HT-29 (cell line): Measurements from ENCODE around the gene TSPAN33. TPM values are rescaled to one million over a fixed set of nuclear protein-coding genes. Genes with fewer than 3 reads are reported as not detected.
A peak's percentile ranks its signal among the peaks of the same experiment; 100 is the strongest.

Experiments used
- DNase-seq: peaks from one replicate; pipeline ENCODE4 v3.0.0-alpha.2; 2015; ENCODE audit warnings: low spot score
- total RNA-seq: library from RNA; depleted of rRNA; stranded (reverse); fragments of >200 nt; shearing (Covaris generic); gene quantifications from 2 replicates; pipeline ENCODE4 v1.2.3, GENCODE V29; 2014

Gene TSPAN33
- total RNA-seq, 1 experiment from 2014 or later, result 0.89 TPM

GRCh38 chr7:129134356-129134987 lies 10.0 kb upstream of the TSPAN33 start:
- no peak for DNase-seq

- no peak for DNase-seq
These were observed 7.4 kb upstream of the TSPAN33 start for GRCh38 chr7:129136887-129137642.

DNA sequence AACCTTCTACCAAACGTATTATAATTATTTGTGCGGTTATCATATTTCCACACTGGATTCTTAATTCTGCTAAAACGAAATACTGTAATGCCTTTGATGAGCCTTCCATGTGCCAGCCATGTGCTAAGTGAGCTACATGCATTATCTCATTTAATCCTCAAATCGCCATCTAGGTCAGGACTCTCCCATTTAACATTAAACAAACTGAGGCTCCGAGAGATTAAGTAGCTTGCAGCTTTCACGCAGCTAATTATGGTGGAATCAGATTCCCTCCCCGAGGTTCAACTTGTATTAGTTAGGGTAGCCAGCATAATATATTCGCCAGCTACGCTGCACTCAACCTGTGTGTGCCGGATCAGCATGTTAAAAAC lies 798 bp upstream of the TSPAN33 start:
- DNase-seq, result no peak

- no peak for DNase-seq
These were observed 544 bp downstream of the TSPAN33 start for GRCh38 chr7:129144834-129145668.

GRCh38 chr7:129146237-129146979 lies 1.9 kb downstream of the TSPAN33 start:
- DNase-seq, result no peak

- DNase-seq, result no peak
These were observed 3.2 kb downstream of the TSPAN33 start for GRCh38 chr7:129147731-129148130.

- no peak for DNase-seq
These were observed 5.0 kb downstream of the TSPAN33 start for GRCh38 chr7:129149511-129149910.

DNA sequence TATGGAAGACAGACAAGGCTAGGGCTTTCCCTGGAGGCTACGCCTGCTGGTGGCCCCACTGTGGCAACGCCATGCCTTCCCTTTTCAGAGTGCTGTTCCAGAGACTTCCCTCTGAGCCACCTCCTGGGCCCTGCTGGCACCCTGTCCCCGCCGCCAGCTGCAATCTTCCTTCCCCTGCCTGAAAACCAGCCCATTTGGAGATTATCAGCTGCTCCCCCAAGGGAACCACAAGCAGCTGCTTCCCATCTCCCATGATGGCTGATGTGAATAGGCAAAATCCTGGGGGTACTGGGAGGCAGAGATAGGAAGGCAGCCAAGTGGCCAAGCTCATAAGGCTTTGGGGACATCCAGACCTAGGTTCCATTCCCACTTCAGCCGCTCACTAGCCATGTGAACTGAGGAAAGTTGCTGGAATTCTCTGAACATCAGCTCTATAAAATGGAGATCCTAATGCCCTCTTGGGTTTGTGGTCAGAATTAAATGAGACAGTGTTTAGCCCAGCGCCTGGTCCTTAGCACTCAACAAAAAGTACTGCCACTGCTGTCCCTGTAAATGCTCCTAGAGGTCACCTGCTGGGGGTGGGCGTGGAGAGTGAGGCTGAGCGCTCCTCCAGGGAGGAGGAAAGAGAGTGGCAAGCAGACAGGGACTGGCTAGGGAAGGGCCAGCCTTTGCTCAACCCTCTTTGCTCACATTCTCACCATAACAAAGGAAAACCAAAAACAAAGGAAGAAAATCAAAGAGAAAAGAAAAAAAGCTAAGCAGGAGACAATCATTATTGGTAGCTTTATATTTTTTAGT lies 5.9 kb downstream of the TSPAN33 start:
- DNase-seq, result no peak

DNA sequence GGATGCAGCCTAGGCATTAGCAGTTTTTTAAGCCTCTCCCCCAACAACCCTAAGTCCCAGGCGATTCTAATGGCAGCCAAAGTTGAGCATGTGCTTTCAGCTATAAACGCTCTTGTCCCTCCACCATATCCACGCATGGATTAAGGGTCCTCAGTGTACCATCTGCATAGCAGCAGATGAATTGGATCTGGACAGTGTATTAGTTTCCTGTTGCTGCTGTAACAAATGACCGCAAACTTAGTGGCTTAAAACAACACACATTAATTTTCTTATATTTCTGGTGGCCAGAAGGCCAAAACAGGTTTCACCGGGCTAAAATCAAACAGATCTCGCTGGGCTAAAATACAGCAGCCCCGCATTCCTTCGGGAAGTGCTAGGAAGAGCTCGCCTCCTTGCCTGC lies 13.1 kb downstream of the TSPAN33 start:
- DNase-seq, result no peak

DNA sequence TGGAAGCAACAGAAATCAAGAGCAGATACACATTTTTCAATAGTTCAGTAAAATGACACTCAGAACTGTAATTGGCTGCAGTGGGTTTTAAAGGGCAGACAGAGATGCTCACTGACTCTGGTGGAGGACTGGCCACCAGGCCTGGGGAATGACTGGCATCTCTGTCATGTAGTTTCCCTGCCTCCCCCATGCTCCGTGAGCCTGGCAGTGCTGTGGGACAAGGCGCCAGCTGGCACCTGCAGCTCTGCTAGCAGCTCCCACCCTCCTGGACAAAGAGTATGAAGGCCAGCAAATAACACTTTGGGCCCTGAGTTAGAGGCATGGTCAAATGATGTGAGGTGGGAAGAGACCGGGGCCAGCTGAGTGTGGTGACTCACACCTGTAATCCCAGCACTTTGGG lies 15.0 kb downstream of the TSPAN33 start:
- DNase-seq, result no peak

GRCh38 chr7:129160161-129160905 lies 15.8 kb downstream of the TSPAN33 start:
- DNase-seq, result no peak

DNA sequence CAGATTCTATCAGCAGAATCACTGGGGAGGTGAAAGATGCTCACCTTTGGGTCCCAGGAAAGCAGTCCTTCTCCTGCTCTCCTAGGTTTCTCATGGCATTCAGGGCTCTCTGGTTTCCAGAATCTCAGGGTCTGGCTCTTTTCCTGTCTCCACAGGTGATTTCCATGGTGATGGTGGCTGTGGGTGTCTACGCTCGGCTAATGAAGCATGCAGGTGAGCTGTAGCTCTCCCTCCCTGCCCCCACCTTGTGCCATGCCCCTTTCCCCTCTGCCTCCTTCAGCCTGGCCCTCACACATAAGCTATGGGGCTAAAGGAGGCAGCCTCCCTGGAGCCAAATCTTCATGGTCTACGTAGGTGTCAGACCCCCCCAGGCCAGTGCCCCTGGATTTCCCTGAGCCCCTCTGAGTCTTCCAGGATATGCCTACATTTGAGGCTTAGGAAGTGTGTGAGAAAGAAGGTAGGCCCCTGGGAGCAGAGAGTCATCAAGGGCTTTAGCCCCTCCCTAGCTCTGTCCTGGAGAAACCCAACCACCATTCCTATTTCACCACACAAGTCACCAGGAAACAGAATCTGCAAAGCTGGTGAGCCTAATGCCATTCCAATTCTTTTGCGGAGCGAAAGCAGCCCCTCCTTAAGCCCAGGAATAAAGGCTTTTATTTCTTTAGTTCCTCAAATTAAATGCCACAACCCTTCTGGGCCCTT lies 17.2 kb downstream of the TSPAN33 start:
- no peak for DNase-seq

DNA sequence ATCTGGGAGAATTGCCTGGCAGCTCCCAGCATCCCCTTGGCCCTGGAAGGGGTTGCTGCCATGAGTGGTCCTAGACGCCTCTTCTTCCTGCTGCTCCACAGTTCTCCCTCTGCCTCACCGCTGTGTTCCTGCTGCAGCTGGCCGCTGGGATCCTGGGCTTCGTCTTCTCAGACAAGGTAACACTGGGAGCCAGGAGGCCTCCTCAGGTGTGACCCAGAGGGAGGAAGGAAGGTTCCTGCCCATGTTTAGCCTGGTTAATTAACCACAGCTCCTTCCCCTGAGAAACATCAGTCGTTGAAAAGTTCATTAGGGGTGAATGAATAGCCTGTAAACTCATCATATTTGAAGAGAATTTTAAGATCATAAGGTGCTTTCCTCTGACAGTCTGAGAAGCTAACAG lies 18.2 kb downstream of the TSPAN33 start:
- DNase-seq, result no peak

- peak; percentile 67 for DNase-seq
These were observed 19.5 kb downstream of the TSPAN33 start for GRCh38 chr7:129163875-129164544.

GRCh38 chr7:129166745-129167144 lies 22.2 kb downstream of the TSPAN33 start:
- DNase-seq, result no peak

- DNase-seq, result no peak
These were observed 23.3 kb downstream of the TSPAN33 start for GRCh38 chr7:129167817-129168216.

GRCh38 chr7:129168231-129169021 lies 23.9 kb downstream of the TSPAN33 start:
- no peak for DNase-seq

- no peak for DNase-seq
These were observed 24.7 kb downstream of the TSPAN33 start for GRCh38 chr7:129169171-129169671.
